Measurements from ENCODE around the gene MYCBPAP.

The MYCBPAP gene

GRCh38 chr17:50507871-50508572, at the start of gene MYCBPAP:
Gene MYCBPAP, plus strand, starts transcription at chr17:50508439. Its CDS starts 236 bp downstream, at chr17:50508675.
- no peak for DNase-seq

- no peak for DNase-seq
Measured at GRCh38 chr17:50458701-50459676, 49.2 kb upstream of the MYCBPAP start.

DNA sequence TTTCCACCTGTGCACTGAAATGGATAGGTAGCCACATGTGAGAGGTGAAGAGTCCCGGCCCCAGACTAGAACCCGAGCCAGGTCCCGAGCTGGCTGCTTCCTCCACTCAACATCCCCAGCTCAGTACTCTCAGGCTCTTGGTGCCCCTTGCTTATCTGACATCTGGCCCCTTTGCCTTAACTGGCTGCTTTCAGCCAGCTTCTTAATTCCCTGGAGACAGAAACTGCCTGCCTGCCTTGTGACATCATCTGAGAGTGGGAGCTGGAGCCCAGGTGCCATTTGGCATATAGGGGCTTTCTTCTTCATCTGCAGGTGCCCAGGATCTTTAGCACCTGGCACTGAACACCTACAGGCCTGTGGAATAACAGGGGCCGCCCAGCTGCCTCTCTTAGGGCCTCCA, 48.5 kb upstream of the MYCBPAP start:
- DNase-seq, result peak; percentile 52

DNA sequence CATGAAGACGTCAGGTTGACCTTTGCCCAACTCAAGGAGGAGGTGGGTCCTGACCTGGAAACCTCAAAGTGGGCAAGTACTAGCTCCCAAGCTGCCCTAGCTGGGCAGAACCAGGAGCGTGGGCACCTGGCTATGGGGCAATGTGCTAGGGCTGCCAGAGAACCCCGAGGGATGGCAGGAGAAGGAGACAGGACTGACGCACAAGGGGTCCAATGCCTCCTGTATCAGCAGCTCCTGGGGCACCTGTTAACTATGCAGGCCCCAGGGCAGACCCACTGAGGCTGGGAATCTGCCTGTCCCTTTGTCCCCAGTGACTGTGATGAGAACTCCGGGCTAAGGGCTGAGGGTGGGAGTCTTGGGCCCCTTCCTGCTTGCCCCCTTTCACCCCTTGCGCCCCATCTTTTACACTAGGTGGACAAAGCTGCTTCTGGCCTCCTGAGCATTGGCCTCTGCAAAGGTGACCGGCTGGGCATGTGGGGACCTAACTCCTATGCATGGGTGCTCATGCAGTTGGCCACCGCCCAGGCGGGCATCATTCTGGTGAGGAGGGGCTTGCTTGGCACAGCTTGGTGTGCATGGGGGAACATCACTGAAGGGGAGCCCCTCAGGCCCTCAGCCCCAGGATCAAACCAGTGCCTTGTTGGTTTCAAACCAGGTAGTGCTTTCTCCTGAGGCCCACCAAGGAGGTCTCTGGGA, 47.3 kb upstream of the MYCBPAP start:
- DNase-seq, result no peak

DNA sequence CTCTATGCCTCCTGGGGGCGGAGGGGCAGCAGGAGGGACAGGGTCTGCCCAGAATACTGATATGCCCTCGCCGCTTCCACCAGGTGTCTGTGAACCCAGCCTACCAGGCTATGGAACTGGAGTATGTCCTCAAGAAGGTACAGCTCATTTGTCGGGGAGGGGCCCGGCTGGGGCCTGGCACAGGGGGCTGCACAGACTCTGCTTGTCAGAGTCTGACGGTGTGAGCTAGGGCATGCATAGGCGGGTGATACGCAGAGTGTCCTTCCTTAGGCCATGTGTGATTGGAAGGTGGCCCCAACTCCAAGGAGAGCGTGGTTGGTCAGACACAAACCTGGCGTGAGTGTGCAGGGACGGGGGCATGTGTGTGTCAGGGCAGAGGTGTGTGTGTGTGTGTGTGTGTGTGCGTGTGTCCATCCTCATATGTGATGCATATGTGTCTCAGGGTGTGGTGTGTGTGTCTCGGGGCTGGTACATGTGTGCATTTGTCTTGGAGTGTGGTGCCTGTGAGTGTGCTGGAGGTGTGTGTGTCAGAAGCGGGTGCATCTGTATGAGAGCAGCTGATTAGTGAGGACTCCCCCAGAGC, 46.6 kb upstream of the MYCBPAP start:
- no peak for DNase-seq

GRCh38 chr17:50462446-50462845, 45.8 kb upstream of the MYCBPAP start:
- no peak for DNase-seq

- no peak for DNase-seq
Measured at GRCh38 chr17:50464121-50464520, 44.1 kb upstream of the MYCBPAP start.

DNA sequence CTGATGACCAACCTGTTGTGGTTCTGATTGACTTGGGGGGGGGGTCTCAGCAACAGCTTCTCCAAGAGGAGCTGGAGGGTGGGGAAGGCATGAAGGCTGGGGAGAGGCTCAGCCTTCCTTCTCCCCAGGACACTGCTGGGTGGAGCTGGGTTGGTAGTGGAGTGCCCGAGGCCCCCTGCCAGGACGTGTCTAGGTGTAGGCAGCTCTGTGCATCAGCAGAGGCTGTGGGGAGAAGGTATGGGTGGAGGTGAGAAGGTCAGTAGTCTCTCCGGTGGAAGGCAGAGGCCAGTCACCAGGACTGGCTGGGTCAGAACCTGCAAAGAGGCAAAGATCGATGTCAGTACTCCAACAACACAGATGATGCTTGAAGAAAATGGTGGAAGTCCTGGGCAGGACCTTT, 43.5 kb upstream of the MYCBPAP start:
- DNase-seq, result no peak

- DNase-seq, result no peak
Measured at GRCh38 chr17:50465171-50465570, 43.1 kb upstream of the MYCBPAP start.

- no peak for DNase-seq
Measured at GRCh38 chr17:50465635-50466034, 42.6 kb upstream of the MYCBPAP start.

DNA sequence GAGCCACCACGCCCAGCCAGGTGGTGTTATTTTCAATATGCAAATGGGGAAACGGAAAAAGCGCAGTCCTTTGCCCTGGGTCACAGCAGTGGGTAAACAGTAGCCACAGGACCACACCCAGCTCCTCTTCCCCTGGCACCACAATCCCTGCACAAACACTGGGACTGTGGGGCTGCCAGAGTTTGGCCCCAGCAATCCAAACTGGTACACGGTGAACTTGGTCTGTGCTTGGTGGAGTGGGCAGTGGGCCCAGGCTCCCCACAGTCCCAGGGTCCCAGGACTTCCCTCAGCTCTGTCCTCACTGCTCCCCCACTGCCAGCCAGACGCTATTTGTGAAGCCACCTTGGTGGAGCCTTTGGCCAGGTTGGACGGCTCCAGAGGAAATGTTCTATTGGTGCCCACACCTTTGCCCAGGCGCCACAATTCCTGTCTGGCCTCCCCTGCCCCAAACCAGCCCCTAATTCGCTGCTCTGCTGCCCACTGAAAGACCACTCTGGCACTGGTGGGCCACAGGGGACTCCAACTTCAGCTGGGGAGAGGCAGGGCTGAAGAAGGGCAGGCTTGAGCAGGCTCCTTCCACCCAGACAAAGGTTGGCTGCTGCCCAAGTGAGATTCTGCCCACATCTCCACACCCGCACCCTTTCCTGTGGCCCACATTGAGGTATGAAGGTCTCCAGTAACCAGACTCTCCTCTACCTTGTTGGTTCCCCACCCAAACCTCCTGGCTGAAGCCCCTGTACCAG, 41.7 kb upstream of the MYCBPAP start:
- DNase-seq, result no peak

DNA sequence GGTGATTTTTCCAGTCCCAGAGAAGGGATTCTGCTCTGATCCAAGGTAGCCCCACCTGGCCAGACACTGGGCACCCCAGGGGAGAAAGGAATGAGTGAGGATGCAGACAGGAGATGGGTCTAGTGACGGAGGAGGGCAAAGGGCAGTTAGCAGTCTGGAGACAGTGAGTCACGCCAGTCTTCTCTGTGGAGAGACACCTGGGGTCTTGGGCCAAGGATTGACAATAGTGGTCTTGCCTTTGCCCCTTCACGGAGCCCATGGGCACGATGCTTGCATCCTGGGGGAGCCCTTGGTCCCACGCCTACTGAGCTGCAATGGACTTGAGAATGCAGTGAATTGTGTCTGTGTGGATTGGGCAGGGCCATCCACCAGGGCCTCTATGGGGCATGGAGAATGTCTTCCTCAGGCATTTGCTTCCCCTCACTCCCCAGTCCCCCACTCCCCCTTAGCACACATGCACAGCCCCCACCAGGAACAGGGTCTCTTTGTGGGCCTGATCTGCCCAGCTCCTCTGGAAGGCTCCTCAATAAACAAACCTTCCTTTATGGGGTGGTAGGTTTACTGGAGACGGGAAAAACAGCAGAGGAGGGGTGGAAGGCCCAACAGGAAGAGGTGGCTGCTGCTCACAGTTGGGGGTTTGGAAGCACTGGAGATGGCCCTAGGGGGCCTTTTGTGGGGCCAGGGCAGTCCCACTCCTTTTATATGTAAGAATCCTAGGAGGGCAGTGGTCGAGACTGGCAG, 41.0 kb upstream of the MYCBPAP start:
- no peak for DNase-seq

DNA sequence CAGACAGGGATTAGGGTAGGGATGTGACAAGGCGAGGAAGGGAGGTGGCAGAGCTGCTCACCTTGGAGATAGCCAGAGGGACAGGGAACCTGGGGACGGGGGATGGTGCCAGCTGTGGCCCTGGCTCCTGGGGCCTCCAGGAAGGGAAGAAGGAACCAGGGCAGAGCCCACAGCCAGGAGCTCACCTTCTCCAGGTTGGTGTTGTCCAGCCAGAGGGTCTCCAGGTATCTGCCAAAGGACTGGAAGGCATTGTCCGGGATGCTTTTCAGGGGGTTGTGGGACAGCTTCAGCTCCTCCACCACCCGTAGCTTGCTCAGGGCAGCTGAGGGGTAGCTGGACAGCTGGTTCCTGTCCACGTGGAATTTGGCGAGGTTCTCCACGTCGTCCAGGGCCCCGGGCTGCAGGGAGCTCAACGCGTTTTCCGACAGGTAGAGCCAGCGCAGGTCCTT, 40.4 kb upstream of the MYCBPAP start:
- DNase-seq, result no peak

- no peak for DNase-seq
Measured at GRCh38 chr17:50468304-50469207, 39.7 kb upstream of the MYCBPAP start, which contains the start of gene CHAD. Gene CHAD, minus strand, starts transcription at chr17:50468880. Its CDS starts 67 bp downstream, at chr17:50468813.

- no peak for DNase-seq
Measured at GRCh38 chr17:50469208-50469605, 39.0 kb upstream of the MYCBPAP start.

- DNase-seq, result no peak
Measured at GRCh38 chr17:50469671-50470305, 38.5 kb upstream of the MYCBPAP start.

DNA sequence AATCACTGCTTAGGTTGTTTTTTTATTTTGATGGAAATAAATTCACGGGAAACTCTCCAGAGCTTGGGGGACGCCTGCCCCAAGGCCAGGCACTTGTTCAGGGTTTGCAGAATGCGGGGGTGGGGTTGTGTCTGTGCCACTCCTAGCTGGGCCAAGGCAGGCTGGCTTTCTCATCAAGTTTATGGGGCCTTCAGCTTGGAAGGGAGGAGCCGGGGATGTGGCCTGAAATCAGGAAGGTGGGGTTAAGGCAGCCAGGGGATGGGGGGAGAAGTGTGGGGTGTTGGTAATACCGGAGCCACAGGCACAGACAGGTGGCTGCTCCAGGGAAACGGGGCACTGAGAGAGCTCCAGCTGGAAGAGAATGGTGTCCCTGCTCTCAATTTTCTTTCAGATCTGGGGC, 37.8 kb upstream of the MYCBPAP start:
- no peak for DNase-seq

DNA sequence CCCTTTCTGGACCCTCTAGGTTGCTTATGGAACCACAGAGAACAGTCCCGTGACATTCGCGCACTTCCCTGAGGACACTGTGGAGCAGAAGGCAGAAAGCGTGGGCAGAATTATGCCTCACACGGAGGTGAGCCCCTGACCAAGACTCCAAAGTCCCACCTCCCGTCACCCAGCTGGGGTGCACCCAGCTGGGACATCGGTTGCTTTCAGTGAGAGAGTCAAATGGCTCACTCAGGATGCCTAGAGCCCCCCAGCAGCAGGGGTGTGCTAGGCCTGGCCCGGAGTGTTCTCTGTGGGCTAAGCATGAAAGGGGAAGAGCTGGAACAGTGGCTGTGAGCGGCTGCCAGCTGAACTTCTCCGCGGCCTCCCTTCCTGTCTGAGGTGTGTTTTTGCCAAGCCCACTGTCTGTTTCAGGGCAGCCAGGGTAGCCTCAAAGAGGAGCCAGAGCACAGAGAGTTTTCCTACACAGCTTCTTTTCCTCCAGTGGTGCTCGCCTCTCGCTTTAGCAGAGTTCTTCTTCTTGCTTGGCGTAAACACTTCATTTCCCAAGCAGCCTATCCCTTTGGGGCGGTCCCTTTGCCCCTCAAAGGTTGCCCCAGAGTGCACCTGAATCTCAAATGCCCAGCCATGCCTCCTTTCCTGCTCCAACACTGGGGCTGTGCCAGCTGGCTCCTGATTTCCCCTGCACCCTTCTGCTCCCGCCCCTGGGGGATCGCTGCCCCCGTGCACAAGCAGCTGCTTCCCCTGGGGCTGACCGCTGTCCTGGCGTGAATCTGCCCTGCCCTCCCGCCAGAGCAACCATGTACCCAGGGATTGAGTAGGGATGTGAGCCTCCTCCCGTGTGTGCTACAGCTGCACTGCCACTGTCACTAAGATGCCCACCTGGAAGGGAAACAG, 37.0 kb upstream of the MYCBPAP start:
- DNase-seq, result no peak

- no peak for DNase-seq
Measured at GRCh38 chr17:50472286-50472685, 36.0 kb upstream of the MYCBPAP start.

Measured in NCI-H524 treated with DMSO at 0.1 percent for 48 hours (cell line).